AG20443 (cell line): ENCODE data around the gene PDK1.

ENCODE experiments used
- DNase-seq: peaks from one replicate; pipeline ENCODE4 v3.0.0; 2012; ENCODE audit warnings: low spot score, mixed read lengths

The PDK1 gene

DNA sequence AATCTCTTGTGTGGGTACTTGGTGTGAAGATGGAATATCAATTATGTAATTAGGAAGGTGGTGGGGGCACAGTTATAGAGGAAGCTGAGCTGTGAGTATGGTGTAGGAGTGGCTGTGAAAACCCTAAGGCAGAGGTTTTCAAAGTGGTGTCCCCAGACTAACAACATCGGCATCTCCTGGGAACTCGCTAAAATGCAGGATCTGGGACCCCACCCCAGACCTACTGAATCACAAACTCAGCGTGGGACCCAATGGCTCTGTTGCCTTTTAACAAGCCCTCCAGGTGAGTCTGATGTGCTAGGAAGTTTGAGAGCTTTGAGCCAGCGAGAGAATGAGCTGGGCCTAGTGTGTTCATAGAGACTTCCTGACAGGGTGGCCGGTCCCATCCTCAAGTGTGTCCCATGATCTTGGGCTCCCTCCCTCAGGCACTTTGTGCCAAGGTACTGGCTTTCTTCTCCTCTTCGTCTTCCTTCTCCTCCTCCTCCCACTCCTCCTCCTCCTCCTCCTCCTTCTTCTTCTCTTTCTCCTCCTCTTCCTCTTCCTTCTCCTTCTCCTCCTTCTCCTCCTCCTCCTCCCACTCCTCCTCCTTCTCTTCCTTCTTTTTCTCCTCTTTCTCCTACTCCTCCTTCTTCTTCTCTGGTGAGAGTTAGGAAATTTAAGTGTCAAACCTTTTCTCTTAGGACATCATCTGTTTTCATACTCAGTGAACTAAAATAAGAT is 86.6 kb downstream of the PDK1 start:
- no peak for DNase-seq

DNA sequence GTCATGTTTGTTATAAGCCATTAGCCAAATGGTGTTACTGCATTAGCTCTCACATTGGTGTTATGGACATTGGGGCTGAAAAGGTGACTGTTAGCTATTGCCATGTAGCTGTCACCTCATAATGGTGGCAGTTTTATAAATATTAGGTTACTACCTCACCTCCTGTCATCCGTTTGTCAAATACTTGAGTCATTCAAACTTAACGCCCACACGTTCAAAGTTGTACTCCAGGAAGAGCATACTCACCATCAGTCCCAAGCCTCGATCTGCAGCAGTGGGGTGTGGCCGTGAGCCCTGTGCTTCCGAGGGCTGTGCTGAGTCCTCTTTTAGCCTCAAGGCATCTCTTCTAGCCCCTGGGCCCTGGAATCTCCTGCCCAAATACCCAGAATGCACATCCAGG is 87.3 kb downstream of the PDK1 start:
- DNase-seq: peak; percentile 27

DNA sequence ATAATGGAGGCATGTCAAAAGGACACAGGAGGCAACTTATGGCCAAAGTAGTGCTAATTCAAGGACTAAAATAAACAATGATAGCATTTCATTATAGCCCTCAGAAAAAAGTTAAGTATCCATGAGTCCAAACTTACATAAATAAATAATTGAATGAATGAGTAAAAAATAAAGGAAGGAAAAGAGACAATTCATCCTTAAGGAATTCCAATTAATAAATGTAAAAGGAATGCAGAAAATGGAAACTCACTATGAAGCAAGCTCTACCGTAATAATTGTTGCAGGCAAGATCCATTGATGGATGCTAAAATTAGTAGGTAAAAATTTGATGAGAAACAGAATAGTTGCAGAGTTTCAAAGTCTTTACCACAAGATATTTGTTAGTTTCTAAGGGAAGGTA is 91.5 kb downstream of the PDK1 start:
- peak; percentile 40 for DNase-seq

GRCh38 chr2:172655091-172655837 is 99.4 kb downstream of the PDK1 start:
- peak; percentile 70 for DNase-seq

DNA sequence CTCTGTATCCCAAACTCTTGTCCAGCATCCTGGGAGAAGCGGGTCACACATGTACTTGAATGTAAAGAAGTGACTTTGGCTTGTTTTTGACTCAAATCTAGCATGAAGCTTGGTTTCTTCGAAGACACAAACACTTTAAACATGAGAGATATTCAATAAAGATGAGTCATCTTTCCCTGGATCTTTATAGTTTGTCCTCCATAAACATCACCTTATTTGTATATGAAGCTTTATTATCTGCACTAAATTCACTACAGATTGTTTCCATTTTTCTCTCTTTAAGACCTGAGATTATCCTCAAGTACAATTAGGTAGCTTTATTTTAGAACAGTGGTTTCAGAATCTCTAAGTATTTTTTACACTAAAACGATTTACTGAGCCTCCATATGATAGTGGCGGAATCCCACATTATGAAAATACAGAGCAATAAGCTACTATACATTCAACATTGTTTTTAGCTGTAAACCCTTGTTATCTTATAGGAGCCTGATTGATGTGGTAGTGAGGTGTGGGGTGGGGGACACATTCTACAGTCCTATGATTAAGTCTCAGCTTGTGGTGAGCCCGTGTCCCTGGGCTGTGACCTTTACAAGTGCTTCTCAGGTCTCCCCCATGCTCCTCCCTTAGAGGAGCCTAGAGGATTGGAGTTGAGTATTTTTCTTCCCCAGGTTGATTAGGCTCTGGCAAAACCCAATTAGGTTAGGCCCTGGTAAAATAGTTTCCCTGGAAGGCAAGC is 100.1 kb downstream of the PDK1 start:
- no peak for DNase-seq
